HepG2 (cell line): ENCODE results near the gene PPIL6.

Source experiments
- ASH2L ChIP-seq: fragments of 300-600, 200-600 bp; sonication (generic); IDR thresholded peaks from 2 replicates; pipeline ENCODE4 v1.7.0; 2017; ENCODE audit warnings: low read depth, mild to moderate bottlenecking, moderate library complexity, mixed read lengths, low read length; ENCODE audit not compliant: insufficient read length
- CHD4 ChIP-seq: fragments of 200-600 bp; sonication (generic); IDR thresholded peaks from 2 replicates; pipeline ENCODE4 v1.7.0; 2017; ENCODE audit warnings: mild to moderate bottlenecking, low read length, borderline replicate concordance
- POLR2AphosphoS5 ChIP-seq: IDR thresholded peaks from 2 replicates; pipeline ENCODE4 v1.6.1; 2012; ENCODE audit warnings: low read depth, low read length
- RAD21 ChIP-seq: fragments of 450-650 bp; formaldehyde crosslinking; IDR thresholded peaks from 2 replicates; pipeline ENCODE4 v1.5.0; 2020; ENCODE audit warnings: mild to moderate bottlenecking
- SP2 ChIP-seq: sonication (generic); formaldehyde crosslinking; IDR thresholded peaks from 2 replicates; pipeline ENCODE4 v1.5.1; 2020; ENCODE audit warnings: mild to moderate bottlenecking, missing genetic modification reagents
- ZNF7 ChIP-seq: IDR thresholded peaks from 2 replicates; pipeline ENCODE4 v1.6.1; 2016; ENCODE audit warnings: missing biosample characterization, missing genetic modification reagents
- TF ChIP-seq, protein P1 (sequence below): sonication (generic); formaldehyde crosslinking; IDR thresholded peaks from 2 replicates; pipeline ENCODE4 v1.5.0; 2020; ENCODE audit warnings: mild to moderate bottlenecking, missing genetic modification reagents, moderate library complexity

DNA sequence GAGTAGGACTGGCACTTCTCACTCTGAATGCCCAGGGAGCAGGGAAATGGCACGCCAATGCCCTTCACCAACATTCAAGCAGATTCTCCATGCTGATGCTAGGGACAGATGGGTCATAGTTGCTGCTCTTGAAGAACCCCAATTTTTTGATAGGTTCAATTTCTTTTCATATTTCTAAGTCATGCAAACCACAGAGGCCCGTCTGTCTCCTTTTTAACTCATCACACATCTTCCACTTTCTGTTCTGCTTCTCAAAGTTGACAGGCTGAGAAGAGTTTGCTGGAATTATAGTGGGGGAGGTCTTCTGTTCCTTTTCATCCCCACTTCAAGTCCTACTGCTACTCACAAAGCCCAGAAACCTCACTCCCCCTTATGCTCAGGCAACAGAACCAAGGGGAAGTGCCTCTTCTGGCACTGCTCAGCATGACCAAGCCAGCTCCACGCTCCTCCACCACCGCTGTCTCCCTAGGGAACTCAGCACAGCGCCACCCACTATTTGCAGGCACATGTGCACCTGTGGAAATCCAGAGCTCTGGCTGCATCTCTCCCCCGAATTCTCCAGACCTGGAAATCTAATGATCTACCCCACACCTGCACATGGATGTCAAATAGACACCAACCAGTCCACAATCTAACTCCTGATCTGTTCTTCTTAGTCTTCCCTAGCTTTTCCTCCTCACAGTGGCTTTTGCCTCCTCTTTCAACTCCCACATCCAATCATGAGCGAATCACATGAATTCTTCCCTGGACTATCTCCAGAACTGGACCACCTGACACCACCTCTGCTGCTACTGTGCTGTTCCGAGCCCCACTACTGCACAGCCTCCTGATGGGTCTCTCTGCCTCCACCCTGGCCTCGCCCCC is 31.9 kb upstream of the PPIL6 start:
- TF ChIP-seq SP2 (CRISPR knock-in tag): no peak
- TF ChIP-seq ASH2L: no peak
- TF ChIP-seq, protein P1, sequence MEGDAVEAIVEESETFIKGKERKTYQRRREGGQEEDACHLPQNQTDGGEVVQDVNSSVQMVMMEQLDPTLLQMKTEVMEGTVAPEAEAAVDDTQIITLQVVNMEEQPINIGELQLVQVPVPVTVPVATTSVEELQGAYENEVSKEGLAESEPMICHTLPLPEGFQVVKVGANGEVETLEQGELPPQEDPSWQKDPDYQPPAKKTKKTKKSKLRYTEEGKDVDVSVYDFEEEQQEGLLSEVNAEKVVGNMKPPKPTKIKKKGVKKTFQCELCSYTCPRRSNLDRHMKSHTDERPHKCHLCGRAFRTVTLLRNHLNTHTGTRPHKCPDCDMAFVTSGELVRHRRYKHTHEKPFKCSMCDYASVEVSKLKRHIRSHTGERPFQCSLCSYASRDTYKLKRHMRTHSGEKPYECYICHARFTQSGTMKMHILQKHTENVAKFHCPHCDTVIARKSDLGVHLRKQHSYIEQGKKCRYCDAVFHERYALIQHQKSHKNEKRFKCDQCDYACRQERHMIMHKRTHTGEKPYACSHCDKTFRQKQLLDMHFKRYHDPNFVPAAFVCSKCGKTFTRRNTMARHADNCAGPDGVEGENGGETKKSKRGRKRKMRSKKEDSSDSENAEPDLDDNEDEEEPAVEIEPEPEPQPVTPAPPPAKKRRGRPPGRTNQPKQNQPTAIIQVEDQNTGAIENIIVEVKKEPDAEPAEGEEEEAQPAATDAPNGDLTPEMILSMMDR (CRISPR knock-in tag): no peak
- TF ChIP-seq RAD21 (CRISPR knock-in tag): no peak
- no peak for TF ChIP-seq POLR2AphosphoS5
- no peak for TF ChIP-seq ZNF7 (CRISPR knock-in tag)
- TF ChIP-seq CHD4: no peak
